ENCODE data around the gene ISLR2.

The ISLR2 gene

GRCh38 chr15:74168711-74169126 lies 38.3 kb downstream of the ISLR2 start:
- DNase-seq (ENCODE audit: low read depth), result no peak
- no peak overlapping the region for H3K4me3 ChIP-seq (ENCODE audit: control insufficient read depth, low read depth, low read length)
- no peak for TF ChIP-seq CTCF (IDR thresholded peaks at IDR 0.05; ENCODE audit: control insufficient read depth, insufficient read depth, low read depth, low read length, missing control alignments)

- no peak for TF ChIP-seq CTCF (IDR thresholded peaks at IDR 0.05; ENCODE audit: control insufficient read depth, insufficient read depth, low read depth, low read length, missing control alignments)
- DNase-seq (ENCODE audit: low read depth), result no peak
- no peak overlapping the region for H3K4me3 ChIP-seq (ENCODE audit: control insufficient read depth, low read depth, low read length)
Observed at GRCh38 chr15:74170071-74170844, 39.9 kb downstream of the ISLR2 start.

GRCh38 chr15:74170875-74171578 lies 40.6 kb downstream of the ISLR2 start:
- DNase-seq (ENCODE audit: low read depth), result no peak
- H3K4me3 ChIP-seq (ENCODE audit: control insufficient read depth, low read depth, low read length), result no peak overlapping the region
- no peak for TF ChIP-seq CTCF (IDR thresholded peaks at IDR 0.05; ENCODE audit: control insufficient read depth, insufficient read depth, low read depth, low read length, missing control alignments)

GRCh38 chr15:74171965-74172541 lies 41.7 kb downstream of the ISLR2 start:
- DNase-seq (ENCODE audit: low read depth), result no peak
- no peak for TF ChIP-seq CTCF (IDR thresholded peaks at IDR 0.05; ENCODE audit: control insufficient read depth, insufficient read depth, low read depth, low read length, missing control alignments)

GRCh38 chr15:74172701-74173379 lies 42.5 kb downstream of the ISLR2 start:
- TF ChIP-seq CTCF (IDR thresholded peaks at IDR 0.05; ENCODE audit: control insufficient read depth, insufficient read depth, low read depth, low read length, missing control alignments), result no peak
- H3K4me3 ChIP-seq (ENCODE audit: control insufficient read depth, low read depth, low read length), result no peak overlapping the region
- no peak for DNase-seq (ENCODE audit: low read depth)

More at GRCh38 chr15:74171965-74172541, 41.7 kb downstream of the ISLR2 start:
- H3K4me3 ChIP-seq (ENCODE audit: control insufficient read depth, low read depth, low read length), result no peak overlapping the region

Measured in AG09309 (cell line).